Pulmonary artery endothelial cell (primary cell): ENCODE data around the gene CSF2RB. TPM values are rescaled to one million over a fixed set of nuclear protein-coding genes. Genes with fewer than 3 reads are reported as not detected.

Experiments
- DNase-seq: peaks from one replicate; pipeline ENCODE4 v3.0.0-alpha.2; 2011; ENCODE audit warnings: low read depth, low spot score
- total RNA-seq: library from RNA; depleted of rRNA; stranded (reverse); fragments of >200 nt; gene quantifications from 2 replicates; pipeline ENCODE4 v1.2.3, GENCODE V29; 2014

Gene CSF2RB
- total RNA-seq, result 8.9 and 12.1 TPM in 2 replicates

DNA sequence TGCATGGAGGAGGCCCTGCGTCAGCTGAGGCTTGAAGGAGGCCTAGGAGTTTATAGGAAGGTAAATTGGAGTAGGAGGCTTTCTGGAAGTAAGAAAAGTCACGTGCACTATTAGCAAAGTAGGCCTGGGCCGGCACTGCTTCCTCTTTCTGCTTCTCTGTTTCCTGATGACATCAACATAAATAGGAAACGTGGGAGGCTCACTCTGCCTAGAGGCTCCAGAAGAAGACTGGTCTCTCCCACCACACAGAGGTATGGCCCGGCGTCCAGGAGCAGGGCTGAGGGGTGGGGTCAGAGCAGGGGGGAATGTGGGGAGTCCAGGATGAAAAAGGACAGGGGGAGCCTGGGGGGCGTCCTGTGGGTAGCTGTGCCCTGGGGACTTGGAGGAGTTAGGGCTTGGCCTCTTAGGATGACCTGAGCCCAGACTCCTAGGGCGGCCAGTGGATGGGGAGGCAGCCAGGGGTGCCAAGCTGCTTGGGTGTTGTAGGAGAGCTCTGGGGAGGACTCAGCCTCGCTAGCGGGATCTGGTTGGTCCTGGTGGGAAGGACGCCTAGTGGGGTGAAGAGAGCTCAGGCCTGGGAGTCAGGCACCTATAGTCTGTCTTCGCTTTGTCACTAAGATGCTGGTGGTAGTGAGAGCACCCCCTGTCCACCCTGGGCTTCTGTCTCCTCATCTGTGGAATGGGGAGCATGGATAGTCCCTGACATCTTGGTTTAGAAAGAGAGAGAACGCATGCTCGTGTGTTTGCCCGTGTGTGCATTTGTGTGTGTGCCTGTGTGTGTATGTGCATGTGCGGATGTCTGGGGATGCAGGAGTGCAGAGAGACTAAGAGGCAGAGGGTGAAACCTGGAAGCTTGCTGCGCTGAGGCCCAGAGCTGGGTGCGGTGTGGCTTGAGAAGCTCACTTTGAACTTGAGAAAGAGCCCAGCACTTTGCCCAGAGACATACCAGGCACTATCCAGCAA, at the start of gene CSF2RB:
TSS of gene CSF2RB (plus strand) at position 202 of the 963 bp plus-strand sequence. CDS start 8,580 bp downstream, outside the sequence.
- DNase-seq, result peak; percentile 32

DNA sequence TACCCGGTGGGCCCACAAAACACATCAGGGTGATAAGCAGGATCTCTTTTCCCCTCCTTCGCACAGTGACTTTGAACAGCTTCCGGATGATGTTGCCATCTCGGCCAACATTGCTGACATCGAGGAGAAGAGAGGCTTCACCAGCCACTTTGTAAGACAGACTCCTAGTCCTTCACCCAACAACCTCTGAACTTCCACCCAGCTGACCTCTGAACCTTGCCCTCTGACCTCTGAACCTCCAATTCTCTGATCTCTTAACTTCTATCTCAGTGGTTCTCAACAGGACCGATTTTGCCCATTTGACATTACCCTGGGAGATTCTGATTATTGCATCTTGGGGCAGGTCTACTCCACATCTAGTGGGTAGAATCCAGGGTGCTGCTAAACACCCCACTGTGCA, 49.4 kb upstream of the CSF2RB start:
- DNase-seq, result no peak

DNA sequence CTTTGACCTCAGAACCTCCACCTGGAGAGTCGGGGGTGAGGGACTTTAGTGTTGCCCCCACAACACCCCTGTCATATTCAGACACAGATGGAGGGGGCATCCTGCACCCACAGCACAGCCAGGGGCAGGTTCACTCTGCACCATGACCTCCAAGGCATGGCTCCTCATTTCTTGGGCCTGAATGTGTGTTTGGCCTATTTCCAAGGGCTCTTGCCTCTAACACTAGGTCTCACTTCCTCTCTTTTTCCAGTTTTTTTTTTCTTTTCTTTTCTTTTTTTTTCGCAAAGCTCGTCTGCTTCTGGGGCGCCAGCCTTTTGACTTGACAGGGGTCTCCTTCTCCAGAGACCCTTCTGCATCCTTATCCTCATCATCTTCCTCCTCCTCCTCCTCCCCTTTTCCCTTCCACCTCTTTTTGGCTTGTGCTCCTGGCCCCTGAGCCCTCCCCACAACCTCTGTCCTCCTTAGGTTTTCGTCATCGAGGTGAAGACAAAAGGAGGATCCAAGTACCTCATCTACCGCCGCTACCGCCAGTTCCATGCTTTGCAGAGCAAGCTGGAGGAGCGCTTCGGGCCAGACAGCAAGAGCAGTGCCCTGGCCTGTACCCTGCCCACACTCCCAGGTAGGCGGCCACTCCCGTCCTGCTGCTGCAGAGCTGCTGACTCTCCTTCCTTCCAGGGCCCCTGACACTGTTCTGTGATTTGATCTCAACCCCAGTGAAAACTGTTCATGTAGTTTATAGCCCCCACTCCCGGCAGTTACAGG, 48.8 kb upstream of the CSF2RB start:
- no peak for DNase-seq

DNA sequence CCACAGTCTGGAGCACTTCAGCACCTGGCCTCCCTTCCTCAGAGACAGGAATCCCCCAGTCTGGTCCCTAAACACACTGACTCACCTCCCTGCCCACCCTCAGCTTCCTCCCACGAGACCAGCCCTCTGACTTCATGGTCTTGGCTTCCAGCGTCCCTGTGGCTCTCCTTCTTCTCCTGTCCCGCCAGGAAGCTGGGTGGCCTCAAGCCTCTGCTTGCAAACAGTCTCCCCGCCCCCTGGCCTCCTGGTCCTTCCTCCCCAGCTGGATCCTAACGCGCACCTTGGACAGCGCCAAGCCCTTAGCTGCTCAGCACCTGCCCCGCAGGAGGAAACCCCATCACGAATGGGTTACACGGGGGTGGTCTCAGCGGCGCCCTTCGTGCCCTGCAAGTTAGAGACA, 48.1 kb upstream of the CSF2RB start:
- DNase-seq, result no peak

DNA sequence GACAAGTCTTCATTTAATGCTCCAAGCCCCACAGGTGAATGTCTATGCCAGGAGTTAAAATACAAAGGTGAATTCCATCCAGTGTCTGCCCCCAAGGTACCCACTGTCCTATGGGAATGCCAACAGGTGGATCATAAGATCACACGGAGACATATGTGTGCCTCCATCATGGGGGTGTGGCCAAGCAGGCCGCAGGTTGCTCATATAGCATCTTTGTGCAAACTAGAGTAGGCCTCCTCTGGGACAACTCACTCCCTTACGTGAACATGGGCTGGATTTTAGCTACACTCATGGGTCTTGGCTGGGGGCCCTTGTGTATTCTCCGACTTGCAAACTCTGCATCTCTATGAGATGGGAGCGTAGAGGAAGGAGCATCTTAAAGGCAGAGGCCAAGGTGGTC, 45.7 kb upstream of the CSF2RB start:
- DNase-seq, result no peak

DNA sequence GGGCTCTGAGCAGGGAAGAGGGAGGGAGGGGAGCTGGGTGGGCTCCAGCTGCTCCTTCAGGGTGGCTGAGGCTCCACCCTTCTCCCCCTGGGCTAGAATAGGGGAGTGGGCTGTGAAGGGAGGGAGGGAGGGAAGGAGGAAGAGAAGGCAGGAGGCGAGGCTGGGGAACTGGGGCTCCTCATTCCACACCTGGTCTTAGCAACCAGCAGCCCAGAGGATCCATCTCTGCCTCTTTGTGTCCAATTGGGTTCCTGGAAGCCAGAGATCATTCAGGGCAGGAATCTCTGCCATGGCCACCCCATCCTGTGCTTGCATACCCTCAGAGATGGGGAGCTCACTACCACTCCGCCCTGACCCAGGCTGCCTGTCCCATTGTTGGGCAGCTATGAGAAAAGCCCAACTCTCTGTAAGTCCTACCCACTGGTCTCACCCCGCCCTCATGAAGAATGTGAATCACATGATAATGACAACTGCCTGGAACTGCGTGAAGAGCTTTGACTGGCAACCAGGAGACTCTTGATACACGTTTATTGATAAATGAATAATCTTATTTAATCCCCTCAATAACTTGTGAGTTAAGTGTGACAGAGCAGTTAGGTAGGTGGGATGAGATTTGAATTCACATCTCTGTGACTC, 44.8 kb upstream of the CSF2RB start:
- no peak for DNase-seq

DNA sequence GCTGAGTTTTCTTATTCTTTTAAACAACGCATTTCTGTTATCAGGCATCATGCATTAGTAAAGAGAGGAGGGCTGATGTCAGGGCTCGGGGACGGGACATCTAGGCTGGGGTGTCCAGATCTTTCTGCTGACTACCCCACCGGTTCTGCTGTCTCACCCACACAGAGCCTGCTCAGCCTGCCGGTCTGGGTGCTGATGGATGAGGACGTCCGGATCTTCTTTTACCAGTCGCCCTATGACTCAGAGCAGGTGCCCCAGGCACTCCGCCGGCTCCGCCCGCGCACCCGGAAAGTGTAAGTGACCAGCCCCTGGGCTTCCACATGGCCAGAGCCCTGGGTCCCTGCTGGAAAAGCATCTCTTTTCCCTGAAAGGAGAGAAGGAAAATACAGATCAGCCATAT, 43.2 kb upstream of the CSF2RB start:
- no peak for DNase-seq

DNA sequence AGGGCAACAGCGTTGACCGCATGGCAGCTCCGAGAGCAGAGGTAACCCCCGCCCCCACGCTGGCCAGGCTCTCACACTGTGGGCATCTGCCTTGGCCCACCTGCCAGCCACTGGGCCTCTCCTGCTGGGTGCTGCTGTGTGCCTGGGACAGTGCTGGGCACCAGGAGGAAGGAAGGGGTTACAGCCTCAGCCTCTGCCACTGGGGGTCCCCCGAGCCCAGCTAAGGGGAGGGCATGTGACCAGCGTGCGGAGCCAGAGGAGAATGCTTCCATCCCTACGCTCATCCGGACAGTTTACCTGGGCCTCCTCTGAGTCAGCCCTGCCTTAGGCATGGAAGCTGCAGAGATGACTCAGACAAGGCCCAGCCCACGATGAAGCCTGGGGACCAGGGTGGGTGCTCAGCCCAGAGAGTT, 41.8 kb upstream of the CSF2RB start:
- no peak for DNase-seq

DNA sequence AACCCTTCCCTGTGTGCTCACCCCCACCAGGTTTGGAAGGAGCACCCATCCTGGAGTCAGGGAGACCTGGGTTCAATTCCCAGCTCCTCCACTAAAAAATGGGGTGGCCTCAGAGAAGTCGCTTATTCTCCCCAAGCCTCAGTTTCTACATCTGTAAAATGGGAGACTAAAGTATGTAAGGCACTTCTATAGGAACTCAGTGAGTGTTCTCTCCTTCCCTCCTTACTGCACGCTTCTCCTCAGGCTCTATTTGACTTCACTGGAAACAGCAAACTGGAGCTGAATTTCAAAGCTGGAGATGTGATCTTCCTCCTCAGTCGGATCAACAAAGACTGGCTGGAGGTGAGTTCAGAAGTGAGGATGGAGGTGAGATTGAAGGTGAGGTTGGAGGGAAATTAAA, 41.3 kb upstream of the CSF2RB start:
- no peak for DNase-seq

DNA sequence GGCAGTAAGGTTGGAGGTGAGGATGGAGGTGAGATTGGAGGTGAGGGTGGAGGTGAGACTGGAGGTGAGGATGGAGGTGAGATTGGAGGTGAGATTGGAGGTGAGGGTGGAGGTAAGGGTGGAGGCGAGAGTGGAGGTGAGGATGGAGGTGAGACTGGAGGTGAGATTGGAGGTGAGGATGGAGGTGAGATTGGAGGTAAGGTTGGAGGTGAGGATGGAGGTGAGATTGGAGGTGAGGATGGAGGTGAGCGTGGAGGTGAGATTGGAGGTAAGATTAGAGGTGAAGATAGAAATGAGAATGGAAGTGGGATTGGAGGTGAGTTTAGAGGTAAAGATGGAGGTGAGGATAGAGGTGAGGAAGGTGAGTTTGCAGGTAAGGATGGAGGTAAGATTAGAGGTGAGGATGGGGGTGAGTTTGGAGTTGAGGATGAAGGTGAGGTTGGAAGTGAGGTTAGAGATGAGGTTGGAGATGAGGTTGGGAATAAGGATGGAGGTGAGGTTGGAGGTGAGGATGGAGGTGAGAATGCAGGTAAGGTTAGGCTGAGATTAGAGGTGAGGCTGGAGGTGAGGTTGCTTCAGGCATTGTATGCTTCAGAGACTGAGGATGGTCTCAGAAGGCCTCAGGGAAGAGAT, 40.4 kb upstream of the CSF2RB start:
- DNase-seq, result no peak

DNA sequence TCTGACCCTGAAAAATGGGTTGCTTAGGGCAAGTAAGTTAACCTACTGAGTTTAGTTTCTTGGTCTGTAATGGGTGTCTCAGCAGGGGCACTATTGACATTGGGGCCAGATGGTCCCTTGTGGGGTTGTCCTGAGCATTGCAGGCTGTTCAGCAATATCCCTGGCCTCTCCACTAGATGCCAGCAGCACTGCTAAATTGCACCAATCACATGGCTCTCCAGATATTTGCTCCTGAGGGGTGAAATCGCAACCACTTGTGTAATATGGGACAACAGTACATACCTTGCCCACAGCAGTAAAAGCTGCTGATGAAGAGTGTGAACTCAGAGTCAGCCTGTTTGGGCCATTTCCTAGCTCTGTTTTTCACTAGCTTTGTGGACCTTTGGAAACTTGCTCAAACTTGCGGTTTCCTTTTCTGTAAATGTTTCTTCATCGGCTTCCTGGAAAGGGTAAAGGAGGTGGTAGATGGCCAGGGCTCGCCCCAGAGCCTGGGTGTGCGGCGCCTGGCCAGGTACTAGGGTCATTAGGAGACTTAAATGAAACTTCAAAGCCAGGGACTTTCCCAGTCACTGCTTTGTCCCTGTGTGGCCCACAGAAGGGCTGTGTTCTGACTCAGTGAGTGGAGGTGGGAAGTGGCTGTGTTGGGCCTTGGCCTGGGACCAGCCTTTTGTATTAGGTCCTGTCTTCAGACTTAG, 39.7 kb upstream of the CSF2RB start:
- DNase-seq, result no peak

DNA sequence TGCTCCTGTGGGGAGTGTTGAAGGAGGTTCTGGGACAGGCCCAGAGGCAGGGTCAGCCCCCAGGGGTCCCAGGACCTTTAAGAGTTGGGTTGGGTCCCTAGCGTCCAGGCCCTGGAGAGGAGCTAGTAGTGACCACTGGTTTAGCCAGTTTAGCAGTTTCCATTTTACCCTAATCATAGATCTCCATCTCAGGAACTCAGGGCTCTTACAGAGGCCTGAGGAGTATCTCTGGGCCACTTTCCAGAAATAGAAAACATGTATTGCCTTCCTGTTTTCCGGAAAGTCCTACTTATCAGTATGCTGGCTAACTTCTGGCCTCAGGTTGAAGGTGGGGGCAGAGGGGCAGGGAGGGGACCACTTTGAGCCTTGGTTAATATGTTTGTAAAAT, 39.1 kb upstream of the CSF2RB start:
- DNase-seq, result no peak

DNA sequence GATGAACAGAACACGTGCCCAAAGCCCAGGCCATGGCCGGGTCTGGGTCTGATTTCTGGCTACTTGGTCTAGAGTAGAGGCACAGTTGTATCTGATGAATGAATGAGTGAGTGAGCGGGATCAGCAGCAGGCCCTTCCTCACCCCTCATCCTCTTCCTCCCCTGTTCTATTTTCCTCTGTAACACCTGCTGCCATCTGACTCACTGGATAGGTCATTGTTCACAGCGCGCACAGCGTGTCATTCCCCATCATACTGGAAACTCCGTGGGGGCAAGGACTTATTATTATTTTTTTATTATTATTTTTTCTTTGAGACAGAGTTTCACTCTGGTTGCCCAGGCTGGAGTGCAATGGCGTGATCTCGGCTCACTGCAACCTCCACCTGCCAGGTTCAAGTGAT, 38.7 kb upstream of the CSF2RB start:
- DNase-seq, result no peak

DNA sequence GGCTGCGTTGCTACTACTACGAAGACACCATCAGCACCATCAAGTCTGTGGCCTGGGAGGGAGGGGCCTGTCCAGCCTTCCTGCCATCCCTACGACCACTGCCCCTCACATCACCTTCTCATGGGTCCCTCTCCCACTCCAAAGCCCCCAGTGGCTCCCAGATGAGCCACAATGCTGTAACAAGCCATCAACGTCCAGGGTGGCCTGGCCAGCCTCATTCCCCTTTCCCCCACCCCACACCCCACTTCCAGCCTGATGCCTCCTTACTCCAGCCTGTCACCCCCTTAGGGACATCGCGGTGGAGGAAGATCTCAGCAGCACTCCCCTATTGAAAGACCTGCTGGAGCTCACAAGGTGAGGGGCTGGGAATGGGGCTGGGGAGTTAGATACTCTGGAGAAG, 37.7 kb upstream of the CSF2RB start:
- DNase-seq, result no peak

DNA sequence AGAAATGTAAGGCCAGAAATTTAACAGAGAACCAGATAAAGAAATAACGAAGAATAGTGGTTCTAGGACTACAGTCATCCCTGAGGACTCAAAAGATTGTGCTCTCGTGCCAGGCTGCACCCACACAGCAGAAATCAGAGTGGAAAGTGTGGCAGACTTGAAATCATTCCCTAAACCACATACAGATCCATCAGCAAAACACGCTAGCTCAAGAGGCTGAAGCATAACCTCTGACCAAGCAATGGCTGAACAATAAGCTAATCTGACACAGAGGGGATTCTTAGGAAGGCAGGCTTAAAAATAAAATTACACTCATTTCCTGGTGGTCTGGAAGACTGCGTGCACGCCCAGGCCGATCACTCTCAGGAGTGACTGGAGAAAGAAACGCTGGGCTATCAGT, 33.7 kb upstream of the CSF2RB start:
- no peak for DNase-seq

DNA sequence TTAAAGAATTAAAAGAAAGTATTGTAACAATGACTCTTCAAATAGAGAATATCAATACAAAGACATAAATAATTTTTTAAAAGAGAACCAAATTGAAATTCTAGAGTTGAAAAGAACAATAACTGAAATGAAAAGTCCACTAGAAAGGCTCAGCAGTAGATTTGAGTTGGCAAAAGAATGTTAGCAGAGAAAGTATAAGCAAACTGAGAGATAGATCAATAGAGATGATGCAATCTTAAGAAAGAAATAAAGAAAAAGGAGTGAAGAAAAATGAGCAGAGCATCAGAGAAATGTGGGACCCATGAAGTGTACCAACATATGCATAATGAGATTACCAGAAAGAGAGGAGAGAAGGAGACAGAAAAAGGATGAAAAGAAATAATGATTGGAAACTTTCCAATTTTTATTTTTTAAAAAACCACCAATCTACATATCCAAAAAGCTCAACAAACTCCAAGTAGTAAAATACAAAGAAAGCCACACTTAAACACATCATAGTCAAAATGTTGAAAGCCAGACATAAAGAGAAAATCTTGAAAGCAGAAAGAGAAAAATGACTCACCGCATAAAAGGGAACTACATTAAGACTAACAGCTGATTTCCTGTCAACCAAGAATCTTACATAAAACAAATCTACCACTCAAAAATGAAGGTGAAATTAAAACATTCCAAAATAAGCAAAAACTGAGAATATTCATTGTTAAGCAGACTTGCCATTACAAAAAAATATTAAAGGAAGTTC, 31.8 kb upstream of the CSF2RB start:
- DNase-seq, result no peak

DNA sequence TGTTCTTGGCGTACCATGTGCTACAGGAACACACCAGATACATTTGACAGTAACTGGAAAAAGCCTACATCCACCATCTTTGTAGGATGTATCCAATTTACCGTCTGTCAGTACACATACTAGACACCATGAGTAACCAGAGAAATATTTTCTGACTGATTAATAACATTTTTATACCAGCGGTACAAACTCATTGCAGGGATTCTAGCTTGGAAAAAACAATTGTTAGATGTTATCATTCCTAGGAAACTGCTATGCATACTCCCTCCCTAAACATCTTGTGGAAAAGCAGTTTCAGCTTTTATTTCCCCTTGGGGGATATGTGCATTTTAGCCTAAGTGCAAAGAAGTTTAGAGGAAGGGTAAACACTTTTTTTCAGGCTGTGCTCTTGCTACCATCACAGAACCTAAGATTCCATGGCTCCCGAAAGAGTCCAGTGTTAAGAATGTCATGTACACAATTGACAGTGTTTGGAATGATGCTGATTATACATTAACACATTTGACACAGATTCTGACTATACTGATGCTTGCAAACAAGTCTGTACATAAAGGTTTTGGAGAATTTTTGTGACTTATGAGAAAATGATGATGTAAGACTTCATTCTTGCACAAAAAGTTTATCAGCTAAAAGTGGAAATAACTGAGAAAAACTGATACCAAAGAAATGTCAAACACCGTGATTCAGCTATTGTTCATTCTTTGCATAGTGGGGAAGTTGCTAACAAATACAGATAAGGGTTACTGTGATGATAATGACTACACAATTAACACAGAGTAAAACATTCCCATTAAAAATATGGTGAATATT, 28.9 kb upstream of the CSF2RB start:
- peak; percentile 44 for DNase-seq

DNA sequence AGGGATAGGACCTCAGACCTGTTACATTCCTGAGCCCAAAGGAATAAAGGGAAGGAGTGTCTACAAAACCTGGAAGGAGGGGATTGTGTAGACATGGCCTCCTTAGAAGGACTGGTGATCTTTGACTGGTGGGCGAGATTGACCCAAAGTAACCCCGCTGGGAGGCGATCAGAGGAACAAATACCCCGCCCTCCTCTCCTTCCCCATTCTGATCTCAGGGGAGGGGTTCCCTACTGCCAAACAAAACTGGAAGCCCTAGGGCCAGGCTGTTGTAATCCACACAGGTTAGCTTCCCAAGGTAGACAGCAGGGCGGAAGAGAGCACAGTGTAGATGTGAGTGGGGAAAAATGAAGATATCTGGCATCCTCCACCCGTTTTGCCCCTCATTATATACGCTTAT, 28.0 kb upstream of the CSF2RB start:
- no peak for DNase-seq

DNA sequence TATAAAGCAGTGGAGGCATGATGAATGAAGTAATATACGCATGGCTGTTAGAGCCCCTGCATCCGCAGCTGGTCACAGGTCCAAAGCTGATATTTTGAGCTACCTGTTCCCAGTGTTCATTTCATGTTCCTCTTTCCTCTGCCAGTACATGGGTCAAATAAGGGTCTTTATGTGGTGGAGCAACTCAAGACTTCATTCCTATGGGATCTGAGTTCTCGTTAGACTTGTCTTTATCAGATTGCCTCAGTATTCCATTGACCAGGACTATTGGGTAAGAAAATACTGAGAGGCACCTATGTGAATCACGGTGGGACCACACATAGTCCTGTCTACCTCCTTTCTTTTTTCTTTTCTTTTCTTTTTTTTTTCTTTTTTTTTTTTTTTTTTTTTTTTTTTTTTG, 27.4 kb upstream of the CSF2RB start:
- DNase-seq, result no peak
